HG03103 (cell line): ENCODE measurements around the gene LHFPL3.

Experiments
- ATAC-seq: cut with Tn5 transposase; IDR thresholded peaks from one replicate; pipeline ENCODE4 v1.9.1; 2021; ENCODE audit warnings: low read depth; ENCODE audit not compliant: unreplicated experiment

LHFPL3 gene

DNA sequence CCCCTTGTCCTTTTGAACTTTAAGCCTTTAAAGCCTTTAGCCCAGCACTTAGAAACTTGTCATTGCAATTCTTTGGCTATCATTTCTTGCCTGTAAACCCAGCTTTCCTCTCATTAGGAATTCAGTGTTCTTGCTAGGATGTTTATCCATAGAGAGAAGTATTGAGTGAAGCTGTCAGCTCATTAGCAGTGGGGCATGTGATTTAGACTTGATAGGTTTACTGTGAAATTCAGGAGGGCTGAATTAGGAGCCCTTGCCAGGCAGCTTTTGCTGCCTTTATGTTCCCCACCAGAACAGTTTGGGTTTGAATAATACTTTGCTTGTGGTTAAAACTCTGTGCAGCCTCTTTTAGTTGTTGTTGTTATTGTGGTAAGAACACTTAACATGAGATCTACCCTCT, 39.5 kb downstream of the LHFPL3 start:
- no peak for ATAC-seq

DNA sequence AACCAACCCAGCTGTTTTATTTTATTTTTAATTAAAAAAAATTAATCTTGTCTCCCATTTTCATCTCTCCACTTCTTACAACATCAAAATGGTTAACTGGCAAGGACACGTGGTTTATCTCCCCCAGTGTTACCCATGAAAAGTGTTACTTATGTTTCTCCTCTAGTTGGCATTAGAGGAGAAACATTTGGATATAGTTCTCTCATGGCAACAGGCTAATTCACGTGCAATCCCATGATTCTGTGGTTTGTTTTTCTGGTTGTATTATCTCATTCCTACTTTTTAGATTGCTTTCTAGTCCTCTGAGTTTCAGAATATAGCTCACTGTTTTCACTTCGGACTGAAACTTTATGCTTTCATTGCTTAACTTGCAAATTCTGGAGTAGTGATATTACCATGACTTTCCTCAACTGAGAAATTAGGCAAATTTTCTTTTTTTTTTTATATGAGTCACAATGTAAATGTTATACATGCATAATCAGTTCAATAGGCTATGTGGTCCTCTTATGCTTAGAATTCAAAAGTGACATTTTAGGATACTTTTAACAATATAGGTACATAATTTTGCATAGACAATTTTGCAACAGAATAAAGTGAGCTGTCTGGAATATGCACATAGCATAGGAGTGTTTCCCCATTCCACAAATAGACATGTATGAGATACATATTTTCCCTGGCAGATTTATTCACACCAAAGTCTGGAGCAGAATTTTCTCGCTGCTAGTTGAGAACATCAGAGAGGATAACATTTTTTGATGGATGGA, 43.0 kb downstream of the LHFPL3 start:
- ATAC-seq, result no peak

DNA sequence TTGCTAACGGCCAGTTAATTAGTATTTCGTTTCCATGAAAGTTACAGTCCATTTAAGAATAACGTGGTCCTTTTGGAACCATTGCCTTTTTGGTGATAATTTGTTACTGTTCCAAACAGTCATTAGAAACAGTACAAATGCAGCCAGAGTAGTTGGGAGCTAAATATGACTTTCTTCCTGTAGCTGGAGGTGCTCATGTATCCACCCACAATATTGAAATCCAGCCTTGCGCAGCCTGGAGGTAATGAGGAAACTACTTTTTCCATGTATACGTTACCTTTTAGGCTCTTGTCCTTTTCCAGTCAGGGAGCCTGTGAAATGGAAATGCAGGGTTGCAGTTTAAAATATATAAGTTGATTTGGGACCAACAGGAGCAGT, 43.6 kb downstream of the LHFPL3 start:
- ATAC-seq, result no peak

DNA sequence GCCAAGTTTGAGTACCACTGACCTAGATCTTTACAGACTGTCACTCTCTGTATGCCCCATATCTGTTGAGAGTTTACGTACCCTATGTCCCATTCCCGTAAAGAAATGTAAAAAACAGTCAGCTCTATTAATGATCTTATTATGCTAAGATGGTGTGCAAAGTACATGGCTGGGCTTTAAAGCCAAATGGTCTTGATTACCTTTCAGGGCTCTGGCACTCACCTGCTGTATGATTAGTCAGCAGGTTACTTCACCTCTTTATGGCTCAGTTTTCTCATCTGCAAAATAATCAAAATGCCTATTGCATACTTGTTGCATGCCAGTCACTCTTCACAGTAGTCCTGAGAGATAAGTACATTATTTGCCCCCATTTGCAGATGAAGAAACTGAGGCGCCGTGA, 54.2 kb downstream of the LHFPL3 start:
- ATAC-seq, result no peak

DNA sequence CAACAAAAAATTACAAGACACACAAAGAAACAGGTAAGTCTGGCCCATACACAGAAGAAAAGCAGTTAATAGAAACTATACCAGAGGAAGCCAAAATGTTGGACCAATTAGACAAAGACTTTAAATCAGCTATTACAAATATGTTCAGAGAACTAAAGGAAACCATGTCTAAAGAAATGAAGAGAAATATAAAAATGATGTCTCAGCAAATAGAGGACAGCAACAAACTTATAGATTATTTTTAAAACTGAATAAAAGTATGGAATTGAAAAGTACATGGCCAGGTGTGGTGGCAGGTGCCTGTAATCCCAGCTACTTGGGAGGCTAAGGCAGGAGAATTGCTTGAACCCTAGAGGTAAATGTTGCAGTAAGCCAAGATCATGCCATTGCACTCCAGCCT, 58.5 kb downstream of the LHFPL3 start:
- no peak for ATAC-seq

DNA sequence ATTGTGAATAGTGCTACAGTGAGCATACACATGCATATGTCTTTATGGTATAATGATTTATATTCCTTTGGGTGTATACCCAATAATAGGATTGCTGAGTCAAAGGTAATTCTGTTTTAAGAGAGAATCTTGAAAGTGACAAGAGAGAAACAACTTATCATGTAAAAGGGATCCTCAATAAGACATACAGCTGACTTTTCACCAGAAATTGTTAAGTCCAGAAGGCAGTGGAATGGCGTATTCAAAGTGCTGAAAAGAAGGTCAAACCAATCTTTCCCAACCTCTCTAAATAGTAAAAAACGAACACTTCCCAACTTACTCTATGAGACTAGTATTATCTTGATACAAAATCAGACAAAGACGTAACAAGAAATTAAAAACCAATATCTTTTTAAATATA, 59.8 kb downstream of the LHFPL3 start:
- ATAC-seq, result no peak

DNA sequence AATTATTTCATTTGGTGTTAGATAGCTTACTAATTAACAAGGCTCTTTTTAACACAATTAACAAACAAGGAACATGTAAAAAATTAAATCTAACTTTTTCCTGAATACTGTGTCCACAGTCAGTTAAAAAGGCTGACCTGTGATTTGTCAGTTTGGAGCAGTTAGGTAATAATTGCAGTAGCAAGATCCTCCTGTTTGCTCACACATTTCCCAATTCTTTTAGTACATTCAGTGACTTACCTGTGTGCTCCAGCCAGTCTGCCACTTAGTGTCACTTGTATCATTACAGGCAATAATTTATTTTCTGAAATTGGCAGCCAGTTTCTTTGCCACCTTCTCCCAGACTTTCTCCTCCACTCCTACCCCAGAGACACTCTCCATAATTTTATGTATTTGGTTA, 66.8 kb downstream of the LHFPL3 start:
- ATAC-seq, result no peak

DNA sequence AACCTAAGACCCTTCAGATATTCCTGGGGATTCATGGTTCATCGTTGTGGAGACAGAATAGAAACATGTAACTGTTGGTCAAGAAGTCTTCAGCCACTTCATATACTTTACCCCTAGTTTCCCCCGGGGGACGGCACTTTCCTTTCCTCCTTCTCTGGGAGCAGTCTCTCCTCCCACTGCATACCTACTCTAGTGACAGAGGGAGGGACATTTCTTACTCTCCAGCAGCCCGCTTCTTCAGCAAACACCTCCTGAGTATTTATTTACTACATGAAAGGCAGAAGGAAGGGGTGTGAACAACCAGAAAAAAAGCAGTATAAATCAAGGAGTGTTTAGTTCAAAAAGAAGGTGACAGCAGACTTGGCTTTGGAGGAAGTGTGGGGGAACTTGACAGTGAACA, 69.0 kb downstream of the LHFPL3 start:
- no peak for ATAC-seq

DNA sequence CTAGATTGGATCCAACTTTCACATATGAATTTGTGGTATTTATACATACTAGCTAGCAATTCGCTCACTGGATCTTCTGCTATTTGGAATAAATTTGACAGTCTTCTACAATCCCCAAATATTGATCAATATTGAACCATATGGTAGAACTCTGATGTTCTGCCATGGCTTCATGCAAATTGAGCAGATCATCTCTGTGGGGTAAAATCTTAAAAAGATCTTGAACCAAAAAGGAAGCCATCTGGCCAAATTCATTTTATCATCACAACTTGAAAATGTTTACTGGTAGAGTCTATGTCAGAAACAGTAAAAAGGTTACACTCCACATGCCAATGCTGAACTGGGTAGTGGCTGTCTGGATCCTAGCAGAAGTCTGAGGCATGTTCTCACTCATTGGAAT, 80.0 kb downstream of the LHFPL3 start:
- no peak for ATAC-seq

DNA sequence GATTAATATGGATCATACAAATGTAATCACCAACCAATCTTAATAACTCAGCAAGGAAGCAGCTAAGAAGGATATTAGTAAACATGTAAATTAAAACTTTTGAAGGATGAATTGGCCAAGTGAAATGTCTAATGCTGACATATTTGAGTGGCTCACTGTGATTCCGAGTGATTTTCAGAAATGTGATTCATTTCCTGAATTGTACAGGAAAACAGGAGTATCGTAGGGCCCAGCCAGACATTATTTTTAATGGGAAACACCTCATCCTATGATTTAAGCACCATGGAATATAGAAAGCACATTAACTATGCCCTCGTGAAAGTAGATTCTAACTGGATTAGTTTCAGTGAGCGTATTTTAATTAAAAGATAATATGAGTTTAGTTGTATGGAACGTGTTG, 82.3 kb downstream of the LHFPL3 start:
- no peak for ATAC-seq

DNA sequence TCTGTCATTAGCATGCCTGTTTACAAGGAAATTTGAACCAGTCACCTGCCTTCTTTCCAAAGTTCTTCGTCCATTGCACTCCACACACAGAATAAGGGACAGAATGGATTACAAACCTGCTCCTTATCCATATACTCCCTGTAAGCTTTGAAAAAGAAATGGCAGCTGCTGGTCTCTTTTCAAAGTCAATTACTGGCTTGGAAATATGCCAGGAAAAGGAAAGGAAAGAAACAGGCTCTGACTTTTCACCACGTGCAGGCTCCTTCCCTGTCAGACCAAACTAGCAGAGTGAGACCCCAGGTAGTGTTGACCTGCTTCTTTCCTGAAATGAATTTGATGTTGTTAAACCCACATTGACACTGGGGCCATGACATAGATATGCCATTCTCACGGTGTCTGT, 84.5 kb downstream of the LHFPL3 start:
- no peak for ATAC-seq

DNA sequence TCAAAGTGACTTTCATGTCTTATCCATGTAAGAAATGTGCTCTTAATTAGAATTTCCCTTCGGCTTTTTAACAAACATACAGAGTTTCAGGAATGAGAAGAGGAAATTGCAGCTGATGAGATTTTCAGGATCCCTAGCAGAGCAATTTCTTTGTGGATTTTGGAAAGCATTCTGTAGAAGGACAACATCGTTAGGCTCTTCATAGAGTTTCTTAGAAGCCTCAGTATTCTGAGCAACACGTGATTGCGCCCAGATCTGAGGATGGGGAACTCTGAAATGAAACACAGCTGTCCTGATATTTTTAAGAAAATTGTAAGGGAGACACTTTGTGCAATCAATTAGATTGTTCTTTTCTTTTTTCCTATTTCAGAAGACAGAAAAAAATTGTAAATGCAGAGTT, 85.8 kb downstream of the LHFPL3 start:
- ATAC-seq, result no peak

DNA sequence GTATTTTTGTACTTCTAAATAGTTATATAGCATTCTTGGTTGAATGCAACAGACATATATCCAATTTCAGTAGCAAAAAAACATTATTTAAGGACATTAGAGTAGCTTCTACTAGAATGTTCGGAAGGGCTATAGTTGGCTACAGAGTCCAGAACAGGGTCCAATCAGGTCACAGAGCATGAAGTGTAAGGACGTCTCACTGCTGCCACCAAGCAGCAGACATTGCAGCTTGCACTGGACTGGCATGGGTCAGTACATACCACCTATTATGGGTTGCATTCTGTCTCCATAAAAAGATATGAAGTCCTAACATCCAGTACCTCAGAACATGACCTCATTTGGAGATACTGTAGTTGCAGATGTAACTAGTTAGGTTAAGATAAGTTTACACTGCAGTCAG, 87.3 kb downstream of the LHFPL3 start:
- no peak for ATAC-seq

DNA sequence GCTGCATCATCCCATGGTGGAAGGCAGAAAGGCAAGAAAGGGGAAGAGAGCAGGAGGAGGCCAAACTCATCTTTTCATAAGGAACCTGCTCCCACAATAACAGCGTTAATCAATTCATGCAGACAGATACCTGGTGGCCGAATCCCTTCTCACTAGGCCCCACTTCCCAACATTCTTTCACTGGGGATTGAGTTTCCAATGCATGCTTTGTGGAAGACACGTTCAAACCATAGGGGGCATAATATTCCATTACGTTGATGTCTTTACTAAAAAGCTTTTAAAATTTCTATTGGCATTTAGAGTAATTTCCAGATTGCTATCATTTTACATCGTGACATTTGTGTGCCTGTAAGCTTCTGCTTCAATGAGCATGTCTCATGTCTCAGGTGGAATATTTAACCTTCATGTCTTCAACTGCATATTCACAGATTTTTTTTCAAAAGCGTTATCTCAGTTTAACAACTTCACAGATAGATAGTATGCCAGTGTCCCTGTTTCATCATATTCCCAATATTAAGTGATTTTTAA, 88.5 kb downstream of the LHFPL3 start:
- ATAC-seq, result no peak

DNA sequence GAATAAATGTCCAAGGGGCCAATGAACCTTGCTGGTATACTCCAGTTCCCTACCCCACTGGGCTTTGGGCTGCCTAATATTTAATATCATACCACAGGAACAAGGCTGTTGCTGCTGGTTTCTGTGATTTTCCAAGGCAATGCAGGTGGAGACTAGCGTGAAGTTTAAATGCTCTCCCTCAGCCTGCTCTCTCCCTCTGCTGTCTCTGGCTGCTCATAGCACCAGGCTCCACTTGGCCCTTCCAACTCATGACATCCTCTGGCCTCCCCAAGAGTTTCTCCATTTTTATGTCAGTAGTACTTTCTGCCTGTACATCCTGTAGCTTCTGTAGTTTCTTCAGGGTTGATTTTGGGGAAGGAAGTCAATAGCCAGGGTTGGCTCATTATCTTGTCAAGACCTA, 103.5 kb downstream of the LHFPL3 start:
- no peak for ATAC-seq

DNA sequence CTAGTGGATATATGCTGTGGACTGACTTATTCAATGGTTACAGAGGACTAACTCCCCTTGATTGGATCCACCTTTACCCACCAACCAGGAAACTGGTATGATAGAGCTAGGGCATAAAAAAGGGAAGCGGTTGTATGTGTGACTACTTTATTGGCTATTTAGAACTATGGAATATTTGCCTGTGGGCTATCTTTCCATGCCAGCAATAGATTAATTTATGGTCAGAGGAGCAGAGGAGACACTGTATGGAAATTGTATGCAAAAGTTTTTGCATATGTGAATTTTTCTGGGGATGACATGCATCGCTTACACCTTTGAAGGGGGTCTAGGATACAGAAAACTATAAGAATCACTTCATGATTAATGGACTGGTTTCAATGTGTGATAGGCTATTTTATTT, 105.7 kb downstream of the LHFPL3 start:
- no peak for ATAC-seq

DNA sequence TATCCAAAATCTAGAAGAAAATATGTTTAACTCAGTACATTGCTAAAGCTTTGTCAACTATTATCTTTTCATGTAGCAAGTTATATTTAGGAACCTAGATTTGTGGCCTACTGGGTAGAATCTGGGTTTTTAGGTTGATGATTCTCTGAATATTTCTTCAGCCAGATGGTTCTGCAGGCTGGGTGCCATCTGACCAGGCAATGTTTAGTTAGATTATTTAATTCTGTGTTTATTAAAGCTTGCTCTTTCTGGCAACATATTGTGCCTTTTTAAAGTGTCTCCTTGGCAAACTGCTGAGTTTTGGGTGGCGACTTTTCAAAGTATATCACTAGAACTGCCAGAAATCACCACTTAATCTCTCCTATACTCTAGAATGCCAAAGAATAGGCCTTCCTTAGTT, 114.1 kb downstream of the LHFPL3 start:
- ATAC-seq, result no peak

DNA sequence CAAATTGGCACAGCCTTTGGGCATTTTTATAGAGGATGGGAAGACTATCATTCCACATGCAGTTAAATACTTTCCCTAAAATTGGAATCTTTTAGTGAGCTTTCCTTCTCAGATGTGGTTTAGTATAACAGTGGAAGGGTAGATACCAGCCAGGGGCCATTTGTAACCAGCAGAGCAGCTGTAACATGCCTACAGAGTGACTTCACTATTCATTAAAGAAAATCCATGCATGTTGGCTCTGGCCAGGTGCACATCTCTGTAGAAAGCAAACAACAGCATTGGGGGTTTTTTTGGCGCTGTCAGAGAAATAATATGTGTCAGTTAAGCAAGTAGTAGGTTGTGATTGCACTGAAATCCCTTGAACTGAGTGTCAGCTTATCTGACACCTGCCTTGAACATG, 115.6 kb downstream of the LHFPL3 start:
- no peak for ATAC-seq

DNA sequence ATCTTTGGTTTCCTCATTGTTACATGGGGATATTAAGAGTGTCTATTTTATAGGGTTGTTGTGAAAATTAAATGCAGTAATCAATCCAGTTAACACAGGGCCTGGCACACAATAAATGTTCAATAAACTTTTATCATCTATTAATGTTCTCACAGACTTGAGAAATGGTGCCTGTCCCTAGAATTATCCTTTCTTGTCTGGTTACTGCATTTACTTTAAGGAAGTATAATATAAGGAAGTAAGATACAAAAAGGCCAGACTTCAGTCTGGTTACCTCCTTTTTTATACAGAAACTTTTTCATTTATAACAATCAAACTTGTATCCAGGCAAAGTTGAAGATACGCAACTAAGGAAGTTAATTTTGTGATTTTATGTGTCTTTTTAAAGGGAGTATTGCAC, 117.0 kb downstream of the LHFPL3 start:
- ATAC-seq, result no peak

DNA sequence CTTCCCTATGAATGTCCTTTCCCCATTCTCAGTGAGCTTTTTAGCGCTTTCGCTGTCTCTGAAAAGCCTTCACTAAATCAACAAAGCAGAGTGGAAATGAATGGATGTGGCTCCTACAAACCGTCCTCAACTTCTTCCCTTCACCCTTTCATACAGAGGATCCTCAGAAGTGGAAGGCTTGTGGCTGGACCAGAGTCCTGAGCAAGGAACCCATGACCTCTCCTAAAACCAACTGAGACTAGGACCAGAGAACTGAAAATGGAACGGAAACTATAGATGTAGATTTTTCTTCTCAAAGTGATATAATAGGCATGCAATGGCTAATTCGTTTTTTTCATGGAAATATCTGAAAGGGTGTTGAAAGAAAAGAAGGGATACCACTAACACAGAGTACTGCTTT, 122.5 kb downstream of the LHFPL3 start:
- ATAC-seq, result no peak

DNA sequence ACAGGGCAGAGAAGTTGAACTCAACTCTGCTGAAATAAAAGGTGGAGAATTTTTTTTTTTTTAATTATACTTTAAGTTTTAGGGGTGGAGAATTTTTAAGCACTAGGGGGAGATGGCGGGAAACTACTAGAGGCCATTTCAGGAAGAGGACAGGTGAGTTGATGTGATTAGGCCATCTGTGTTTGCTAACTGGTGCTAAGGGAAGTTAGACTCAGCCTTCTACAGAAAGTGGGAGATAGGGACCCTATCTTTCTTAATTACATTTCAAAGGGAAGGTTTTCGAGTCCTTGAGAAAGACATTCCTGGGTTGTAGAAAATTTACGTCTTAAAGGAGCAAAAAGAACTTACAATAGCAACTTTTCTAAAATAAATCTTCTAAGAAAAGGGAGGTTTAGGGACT, 124.8 kb downstream of the LHFPL3 start:
- no peak for ATAC-seq

DNA sequence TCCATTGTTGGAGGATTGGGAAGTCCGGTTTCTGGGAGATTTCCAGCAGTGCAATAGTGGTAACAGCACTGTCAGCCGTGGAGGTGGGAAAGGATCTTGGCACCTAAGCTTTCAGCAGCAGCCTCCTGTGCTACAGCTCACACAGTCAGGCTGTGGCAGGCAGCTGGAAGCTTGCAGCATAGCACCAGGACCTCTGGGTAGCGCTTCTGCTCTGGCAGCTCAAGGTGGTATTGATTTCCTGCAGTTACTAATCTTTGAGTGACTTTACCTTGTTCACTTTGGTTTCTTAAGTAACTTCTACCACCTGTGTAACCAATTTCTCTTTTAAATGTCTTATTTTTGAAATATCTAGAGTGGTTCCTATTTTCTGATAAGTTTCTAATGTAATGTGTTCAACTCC, 130.5 kb downstream of the LHFPL3 start:
- no peak for ATAC-seq
